Measurements from ENCODE around the gene PDGFC. TPM values are rescaled to one million over a fixed set of nuclear protein-coding genes. Genes with fewer than 3 reads are reported as not detected.

PDGFC gene
- total and polyA plus RNA-seq, 7 donors, result 3.0 to 44.4 (median 21.9) TPM

GRCh38 chr4:156729416-156729815, 242.2 kb downstream of the PDGFC start:
- H3K27ac ChIP-seq, result no peak overlapping the region
- no peak for TF ChIP-seq CTCF (IDR thresholded peaks at IDR 0.05)
- H3K36me3 ChIP-seq, result no peaks in the 10 kb centered on the region
- no peaks in the 10 kb centered on the region for H3K27me3 ChIP-seq
- 88 to 94% methylated on average over 4 of the region's 4 CpGs for WGBS, 2 donors
- DNase-seq, result no peak
- no peak overlapping the region for H3K4me3 ChIP-seq
- peaks cover 5 to 11% (median 7%) of the 10 kb centered on the region in 4 donors for H3K9me3 ChIP-seq
- intact Hi-C loops (cut with DNase I), result no loop called here
- H3K4me1 ChIP-seq, result no peaks in the 10 kb centered on the region

- no peak for DNase-seq
- TF ChIP-seq EP300 (IDR thresholded peaks at IDR 0.05) (no peak), CTCF (IDR thresholded peaks at IDR 0.05) (no peak), POLR2A (IDR thresholded peaks at IDR 0.05) (no peak), POLR2AphosphoS5 (IDR thresholded peaks at IDR 0.05) (no peak)
- intact Hi-C loops (cut with DNase I), result no loop called here
- H3K36me3 ChIP-seq, result no peaks in the 10 kb centered on the region
- no peaks in the 10 kb centered on the region for H3K27me3 ChIP-seq
- no peak overlapping the region for H3K4me3 ChIP-seq
- H3K9me3 ChIP-seq, result no peaks in the 10 kb centered on the region
- H3K27ac ChIP-seq, result no peak overlapping the region
- 90 to 91% methylated on average over 2 of the region's 2 CpGs for WGBS, 2 donors
- no peaks in the 10 kb centered on the region for H3K4me1 ChIP-seq
These were observed 246.3 kb downstream of the PDGFC start for GRCh38 chr4:156725257-156725656.

GRCh38 chr4:156723951-156724668, 247.5 kb downstream of the PDGFC start:
- Histone ChIP-seq H3K27me3 (no peaks in the 10 kb centered on the region), H3K9me3 (no peaks in the 10 kb centered on the region), H3K4me3 (no peak overlapping the region), H3K4me1 (no peaks in the 10 kb centered on the region), H3K36me3 (no peaks in the 10 kb centered on the region), H3K27ac (no peak overlapping the region)
- no peak for DNase-seq
- WGBS, 2 donors, result 65 to 90% methylated on average over 11 of the region's 11 CpGs
- TF ChIP-seq POLR2A (IDR thresholded peaks at IDR 0.05), result no peak
- no peak for TF ChIP-seq POLR2AphosphoS5 (IDR thresholded peaks at IDR 0.05)
- TF ChIP-seq EP300 (IDR thresholded peaks at IDR 0.05), result no peak
- no peak for TF ChIP-seq CTCF (IDR thresholded peaks at IDR 0.05)
- intact Hi-C loops (cut with DNase I), result no loop called here

GRCh38 chr4:156718226-156718625, 253.4 kb downstream of the PDGFC start:
- Histone ChIP-seq H3K27ac (no peak overlapping the region), H3K36me3 (no peaks in the 10 kb centered on the region), H3K27me3 (no peaks in the 10 kb centered on the region), H3K4me3 (no peak overlapping the region), H3K9me3 (no peaks in the 10 kb centered on the region), H3K4me1 (no peaks in the 10 kb centered on the region)
- WGBS, 2 donors, result 69 to 77% methylated on average over 8 of the region's 8 CpGs
- no peak for TF ChIP-seq POLR2AphosphoS5 (IDR thresholded peaks at IDR 0.05)
- intact Hi-C loops (cut with DNase I), result no loop called here
- no peak for DNase-seq

GRCh38 chr4:156711193-156711590, 260.4 kb downstream of the PDGFC start:
- no peaks in the 10 kb centered on the region for H3K9me3 ChIP-seq
- no peaks in the 10 kb centered on the region for H3K36me3 ChIP-seq
- H3K27ac ChIP-seq, result no peak overlapping the region
- no peaks in the 10 kb centered on the region for H3K4me1 ChIP-seq
- DNase-seq, result no peak
- H3K4me3 ChIP-seq, result no peak overlapping the region
- 91 to 93% methylated on average over 4 of the region's 4 CpGs for WGBS, 2 donors
- intact Hi-C loops (cut with DNase I), result no loop called here
- TF ChIP-seq CTCF (IDR thresholded peaks at IDR 0.05), result no peak
- TF ChIP-seq POLR2A (IDR thresholded peaks at IDR 0.05), result no peak
- TF ChIP-seq POLR2AphosphoS5 (IDR thresholded peaks at IDR 0.05), result no peak
- no peak for TF ChIP-seq EP300 (IDR thresholded peaks at IDR 0.05)
- no peaks in the 10 kb centered on the region for H3K27me3 ChIP-seq

Small RNAs within 50 kb of the gene (small RNA-seq; reads per million reads assigned to genes)
- gene AC092608.2, result 0 reads per million in 3 donors

Other genes starting within 250 kb of the PDGFC start
- gene GLRB, start 104.4 kb upstream of the PDGFC start, total RNA-seq, result 10 to 100 TPM in 1 of 4 donors, 1 to 10 TPM in 3; 3.2 to 14.5 (median 7.3) TPM
- gene GLRB, start 104.4 kb upstream of the PDGFC start, polyA plus RNA-seq, result 1 to 10 TPM in 1 of 3 donors, under 1 TPM in 1, not detected in 1; under 0.01 to 1.1 TPM
- under 1 TPM; 0.54 to 0.71 (median 0.61) TPM for gene GRIA2, start 248.9 kb upstream of the PDGFC start, total RNA-seq
- gene GRIA2, start 248.9 kb upstream of the PDGFC start, polyA plus RNA-seq, result under 1 TPM in 1 of 3 donors, not detected in 2; 0.25 TPM